ENCODE measurements around the gene IL22RA1.

Gene IL22RA1, protein sequence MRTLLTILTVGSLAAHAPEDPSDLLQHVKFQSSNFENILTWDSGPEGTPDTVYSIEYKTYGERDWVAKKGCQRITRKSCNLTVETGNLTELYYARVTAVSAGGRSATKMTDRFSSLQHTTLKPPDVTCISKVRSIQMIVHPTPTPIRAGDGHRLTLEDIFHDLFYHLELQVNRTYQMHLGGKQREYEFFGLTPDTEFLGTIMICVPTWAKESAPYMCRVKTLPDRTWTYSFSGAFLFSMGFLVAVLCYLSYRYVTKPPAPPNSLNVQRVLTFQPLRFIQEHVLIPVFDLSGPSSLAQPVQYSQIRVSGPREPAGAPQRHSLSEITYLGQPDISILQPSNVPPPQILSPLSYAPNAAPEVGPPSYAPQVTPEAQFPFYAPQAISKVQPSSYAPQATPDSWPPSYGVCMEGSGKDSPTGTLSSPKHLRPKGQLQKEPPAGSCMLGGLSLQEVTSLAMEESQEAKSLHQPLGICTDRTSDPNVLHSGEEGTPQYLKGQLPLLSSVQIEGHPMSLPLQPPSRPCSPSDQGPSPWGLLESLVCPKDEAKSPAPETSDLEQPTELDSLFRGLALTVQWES

GRCh38 chr1:24142546-24143534, at the start of gene IL22RA1:
Gene IL22RA1 (minus strand): TSS chr1:24143140. CDS start chr1:24143082, 58 bp downstream.
- peak; percentile 65 for DNase-seq

DNA sequence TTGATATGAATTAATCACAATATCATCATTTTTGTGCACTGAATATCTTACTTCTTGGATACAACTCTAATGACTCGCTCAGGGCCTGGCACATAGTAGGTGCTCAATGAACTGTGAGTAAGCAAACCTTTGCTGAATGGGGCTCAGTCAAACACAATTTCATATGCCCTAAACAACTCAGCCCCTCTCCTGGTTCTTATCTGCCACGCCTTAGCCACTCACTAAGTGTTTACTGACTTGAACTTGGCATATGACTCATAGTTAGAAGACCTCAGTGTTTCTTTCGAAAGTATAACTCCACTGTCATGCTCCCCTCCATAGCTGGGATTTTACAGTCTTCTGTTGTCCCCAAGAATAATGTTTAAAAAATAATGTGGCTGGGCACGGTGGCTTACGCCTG, 48.9 kb upstream of the IL22RA1 start:
- DNase-seq, result peak; percentile 33

GRCh38 chr1:24190983-24191461, 48.1 kb upstream of the IL22RA1 start:
- DNase-seq, result no peak

- DNase-seq, result no peak
Measured at GRCh38 chr1:24189528-24189927, 46.6 kb upstream of the IL22RA1 start.

DNA sequence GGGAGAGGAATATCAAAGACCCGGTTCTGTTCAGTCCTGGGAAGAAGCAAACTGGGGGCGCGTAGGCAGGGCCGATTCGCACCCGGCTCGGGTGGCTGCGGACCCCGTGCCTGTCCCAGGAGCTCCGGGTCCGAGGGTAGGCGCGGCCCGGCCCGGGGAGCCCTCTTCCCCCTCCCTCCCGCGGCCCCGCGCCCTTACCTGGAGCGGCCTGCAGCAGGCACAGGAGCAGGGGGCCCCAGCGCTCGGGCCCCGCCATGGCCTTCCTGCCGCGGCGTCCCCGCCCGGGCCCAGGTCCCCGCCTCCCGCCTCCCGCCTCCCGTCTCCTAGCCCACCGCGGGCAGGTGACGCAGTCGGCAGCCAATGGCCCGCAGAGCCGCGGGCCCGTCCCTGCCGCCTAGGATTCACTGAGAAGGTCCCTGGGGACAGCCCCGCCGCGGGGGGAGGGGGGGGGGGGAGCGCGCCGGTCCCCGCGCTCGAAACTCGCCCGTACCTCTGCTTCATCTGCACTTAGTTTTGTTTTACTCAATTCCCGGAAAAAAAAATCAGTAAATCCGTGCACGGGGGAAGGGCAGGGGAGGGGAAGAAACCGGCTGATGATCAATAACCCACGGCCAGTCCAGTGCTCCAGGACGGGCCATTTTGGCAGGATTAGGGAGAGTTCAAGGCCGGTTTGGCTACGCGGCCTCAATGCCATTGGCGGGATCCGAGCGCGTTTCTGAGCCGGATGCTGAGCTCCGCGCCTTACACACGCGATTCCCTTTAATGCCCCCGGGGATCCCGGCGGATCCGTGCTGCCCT, 44.3 kb upstream of the IL22RA1 start, which contains the start of gene IFNLR1:
Gene IFNLR1 (minus strand): TSS at position 297 of the 798 bp plus-strand sequence. CDS start 41 bp downstream, at position 256.
- DNase-seq, result peak; percentile 88

DNA sequence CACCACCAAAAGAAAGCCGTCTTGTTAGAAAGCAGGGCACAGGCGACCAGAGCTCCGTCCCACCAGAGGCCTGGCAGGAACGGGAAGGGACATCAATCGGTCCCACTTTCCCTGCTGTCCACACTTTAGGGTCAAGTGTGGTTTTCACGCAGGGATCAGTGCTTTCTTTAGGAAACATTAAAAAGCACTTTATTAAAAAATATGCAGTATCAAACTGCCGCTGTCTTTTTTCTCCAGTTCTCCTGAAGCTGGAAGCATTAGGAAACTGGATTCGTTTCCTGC, 43.7 kb upstream of the IL22RA1 start:
- no peak for DNase-seq

DNA sequence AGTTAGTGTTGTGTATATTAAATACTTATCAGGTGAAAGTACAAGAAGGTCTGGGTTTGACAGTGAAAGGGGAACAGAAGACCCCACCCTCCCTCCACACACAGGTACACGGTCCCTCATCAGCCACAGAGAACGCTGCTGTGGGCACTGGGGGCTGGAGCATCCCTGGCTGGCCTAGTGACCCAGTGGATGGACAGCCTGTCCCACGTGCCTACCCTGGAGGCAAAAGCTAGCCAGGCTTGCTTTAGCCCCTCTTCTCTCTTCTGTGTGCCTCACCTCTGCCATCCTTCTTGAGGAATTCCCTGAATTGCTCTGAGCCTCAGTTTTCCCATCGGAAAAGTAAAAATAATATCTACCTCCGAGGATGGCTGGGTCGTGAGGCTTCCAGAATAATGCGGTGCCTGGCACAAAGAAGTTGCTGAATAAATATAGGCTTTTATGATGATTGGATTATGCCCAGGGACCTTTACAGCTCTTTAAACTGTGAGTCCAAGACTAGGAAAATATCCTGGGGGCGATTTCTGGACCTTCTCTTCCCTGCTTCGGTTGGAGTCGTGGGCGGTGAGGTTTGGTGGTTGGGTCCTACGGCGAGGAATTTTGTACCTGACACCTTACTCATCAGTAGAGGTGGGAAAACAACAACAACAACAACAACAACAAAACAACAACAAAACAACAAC, 43.2 kb upstream of the IL22RA1 start:
- no peak for DNase-seq

GRCh38 chr1:24185076-24185475, 42.1 kb upstream of the IL22RA1 start:
- DNase-seq, result no peak

DNA sequence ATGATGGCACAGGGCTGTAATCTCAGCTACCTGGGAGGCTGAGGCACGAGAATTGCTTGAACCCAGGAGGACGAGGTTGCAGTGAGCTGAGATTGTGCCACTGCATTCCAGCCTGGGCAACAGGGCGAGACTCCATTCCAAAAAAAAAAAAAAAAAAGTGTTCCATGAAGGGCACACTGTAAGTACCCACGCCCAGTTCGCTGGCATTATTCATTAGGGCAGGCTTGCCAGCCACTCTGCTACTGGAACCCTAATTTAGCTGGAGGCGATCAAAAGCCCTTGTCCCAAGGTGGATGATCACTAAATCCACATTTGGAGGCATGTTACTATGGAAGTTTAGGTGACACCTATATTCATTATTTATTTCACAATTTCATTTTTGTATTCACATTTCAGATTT, 39.1 kb upstream of the IL22RA1 start:
- no peak for DNase-seq

- DNase-seq, result no peak
Measured at GRCh38 chr1:24181619-24182018, 38.7 kb upstream of the IL22RA1 start.

- no peak for DNase-seq
Measured at GRCh38 chr1:24180676-24181075, 37.7 kb upstream of the IL22RA1 start.

DNA sequence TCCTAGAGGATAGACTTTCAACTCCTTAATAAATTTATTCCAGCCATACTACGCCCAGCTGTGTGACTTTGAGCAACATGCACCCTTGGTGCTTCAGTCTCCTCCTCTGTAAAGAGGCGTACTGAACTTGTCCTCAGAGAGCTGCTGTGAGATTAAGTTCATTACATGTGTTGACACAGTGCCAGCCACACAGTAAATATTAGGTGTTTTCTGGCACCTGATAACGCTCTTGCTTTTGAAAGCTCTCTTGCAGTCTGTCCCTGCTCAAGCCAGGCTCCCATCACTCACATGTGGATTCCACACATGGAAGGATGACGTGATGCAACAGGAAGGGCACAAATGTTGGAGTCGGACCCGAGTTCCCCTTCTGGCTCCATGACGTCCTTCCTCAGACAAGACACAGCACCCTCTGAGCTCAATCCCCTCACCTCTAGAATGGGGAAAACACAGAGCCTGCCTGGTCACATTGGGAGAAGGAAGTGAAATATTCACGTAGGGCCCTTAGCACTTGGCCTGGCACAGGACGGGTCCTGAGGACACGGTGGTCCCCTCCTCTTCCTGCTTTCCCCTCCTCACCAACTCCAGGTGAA, 36.4 kb upstream of the IL22RA1 start:
- no peak for DNase-seq

GRCh38 chr1:24178407-24178806, 35.5 kb upstream of the IL22RA1 start:
- no peak for DNase-seq

GRCh38 chr1:24177161-24177560, 34.2 kb upstream of the IL22RA1 start:
- DNase-seq, result no peak

DNA sequence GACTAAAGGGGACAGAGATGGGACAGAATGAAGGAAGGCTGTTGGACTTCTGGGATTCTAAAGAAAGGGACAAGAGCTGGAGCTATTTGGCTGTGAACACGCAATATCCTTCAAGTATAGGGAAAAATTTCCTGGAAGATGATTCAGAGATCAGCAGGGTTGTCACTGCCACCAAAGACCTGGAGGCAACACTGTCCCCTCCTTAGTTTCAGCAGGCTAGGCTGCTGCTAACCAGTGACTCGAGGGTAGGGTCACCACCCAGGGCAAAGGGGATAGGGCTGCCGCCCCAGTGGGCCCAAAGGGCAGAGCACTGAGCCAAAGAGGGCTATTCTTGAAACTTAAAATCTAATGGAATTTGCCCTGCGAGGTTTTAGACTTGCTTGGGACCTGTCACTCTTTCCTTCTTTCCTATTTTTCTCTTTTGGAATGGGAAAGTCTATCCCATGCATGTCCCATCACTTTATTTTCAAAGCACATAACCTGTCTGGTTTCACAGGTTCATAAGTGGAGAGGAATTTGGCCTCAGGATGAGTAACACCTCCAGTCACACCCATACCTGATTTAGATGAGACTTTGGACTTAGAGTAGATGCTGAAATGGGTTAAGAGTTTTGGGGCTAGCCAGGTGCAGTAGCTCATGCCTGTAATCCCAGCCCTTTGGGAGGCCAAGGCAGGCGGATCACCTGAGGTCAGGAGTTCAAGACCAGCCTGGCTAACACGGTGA, 32.3 kb upstream of the IL22RA1 start:
- DNase-seq, result no peak

- no peak for DNase-seq
Measured at GRCh38 chr1:24173638-24174575, 31.0 kb upstream of the IL22RA1 start.

GRCh38 chr1:24172598-24172997, 29.7 kb upstream of the IL22RA1 start:
- no peak for DNase-seq

DNA sequence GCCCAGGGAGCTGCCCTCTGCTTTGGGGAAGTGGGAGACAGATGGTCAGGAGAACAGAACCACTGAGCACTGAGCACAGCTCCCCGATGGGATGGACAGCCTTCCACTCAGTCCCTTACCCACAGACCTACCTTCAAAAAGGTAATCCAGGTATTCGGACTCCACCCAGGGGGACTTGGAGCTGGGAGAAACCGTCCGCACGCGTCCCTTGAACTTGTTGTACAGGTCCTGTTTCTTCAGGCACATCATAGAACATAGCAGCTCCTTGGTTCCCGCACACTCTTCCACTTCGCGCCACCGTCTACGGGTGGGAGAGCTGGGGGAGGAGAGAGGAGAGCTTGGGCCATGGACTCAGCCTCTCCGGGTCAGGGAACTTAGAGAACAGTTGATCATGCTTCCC, 26.3 kb upstream of the IL22RA1 start:
- DNase-seq, result no peak

GRCh38 chr1:24168245-24168644, 25.3 kb upstream of the IL22RA1 start:
- no peak for DNase-seq

- DNase-seq, result no peak
Measured at GRCh38 chr1:24167008-24167407, 24.1 kb upstream of the IL22RA1 start.
